Measurements from ENCODE around the gene CCDC188.
A peak's percentile ranks its signal among the peaks of the same experiment; 100 is the strongest.

CCDC188 gene

DNA sequence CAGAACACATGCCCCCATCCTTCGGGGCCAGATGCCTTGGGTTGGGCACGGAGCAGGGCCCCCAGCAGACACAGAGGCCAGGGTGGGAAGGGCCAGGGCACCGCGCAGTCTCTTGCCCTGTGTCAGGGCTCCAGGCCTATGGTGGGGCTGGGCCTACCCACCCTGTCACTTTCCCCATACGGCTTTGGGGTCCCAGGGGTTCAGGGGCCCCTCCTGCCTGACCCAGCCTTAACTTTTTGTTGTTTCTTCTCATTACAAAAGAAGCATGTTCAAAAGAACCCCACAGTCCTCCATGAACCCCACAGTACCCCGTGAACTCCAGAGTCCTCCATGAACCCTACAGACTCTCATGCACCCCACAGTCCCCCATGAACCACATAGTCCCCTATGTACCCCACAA, 33.0 kb upstream of the CCDC188 start:
- no peak overlapping the region for H3K4me3 ChIP-seq (ENCODE audit: low read length)
- no peak for DNase-seq (ENCODE audit: low read depth)
- TF ChIP-seq, protein P1, sequence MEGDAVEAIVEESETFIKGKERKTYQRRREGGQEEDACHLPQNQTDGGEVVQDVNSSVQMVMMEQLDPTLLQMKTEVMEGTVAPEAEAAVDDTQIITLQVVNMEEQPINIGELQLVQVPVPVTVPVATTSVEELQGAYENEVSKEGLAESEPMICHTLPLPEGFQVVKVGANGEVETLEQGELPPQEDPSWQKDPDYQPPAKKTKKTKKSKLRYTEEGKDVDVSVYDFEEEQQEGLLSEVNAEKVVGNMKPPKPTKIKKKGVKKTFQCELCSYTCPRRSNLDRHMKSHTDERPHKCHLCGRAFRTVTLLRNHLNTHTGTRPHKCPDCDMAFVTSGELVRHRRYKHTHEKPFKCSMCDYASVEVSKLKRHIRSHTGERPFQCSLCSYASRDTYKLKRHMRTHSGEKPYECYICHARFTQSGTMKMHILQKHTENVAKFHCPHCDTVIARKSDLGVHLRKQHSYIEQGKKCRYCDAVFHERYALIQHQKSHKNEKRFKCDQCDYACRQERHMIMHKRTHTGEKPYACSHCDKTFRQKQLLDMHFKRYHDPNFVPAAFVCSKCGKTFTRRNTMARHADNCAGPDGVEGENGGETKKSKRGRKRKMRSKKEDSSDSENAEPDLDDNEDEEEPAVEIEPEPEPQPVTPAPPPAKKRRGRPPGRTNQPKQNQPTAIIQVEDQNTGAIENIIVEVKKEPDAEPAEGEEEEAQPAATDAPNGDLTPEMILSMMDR (conservative IDR thresholded peaks at IDR 0.05; ENCODE audit: low read depth, low read length): no peak

DNA sequence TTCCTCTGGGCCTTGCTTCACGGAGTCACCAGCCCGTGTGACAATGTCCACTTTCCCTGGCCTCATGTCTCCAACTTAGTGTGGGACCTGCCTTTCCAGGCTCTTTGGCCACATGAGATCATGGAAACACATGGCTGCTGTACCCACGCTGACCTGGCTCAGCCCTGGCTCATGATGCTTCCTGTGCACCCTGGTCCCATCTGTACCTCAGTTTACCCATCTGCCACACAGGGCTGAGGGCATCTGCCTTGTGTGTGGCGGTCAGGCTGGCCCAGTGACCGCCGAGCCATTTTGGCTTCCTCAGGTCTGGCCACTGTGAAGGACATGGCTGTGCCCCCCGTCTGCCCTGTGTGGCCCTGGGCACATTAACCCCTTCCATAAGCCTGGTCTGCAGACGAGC, 32.2 kb upstream of the CCDC188 start:
- H3K4me3 ChIP-seq (ENCODE audit: low read length): no peak overlapping the region
- no peak for DNase-seq (ENCODE audit: low read depth)
- TF ChIP-seq, protein P1 (conservative IDR thresholded peaks at IDR 0.05; ENCODE audit: low read depth, low read length): no peak

DNA sequence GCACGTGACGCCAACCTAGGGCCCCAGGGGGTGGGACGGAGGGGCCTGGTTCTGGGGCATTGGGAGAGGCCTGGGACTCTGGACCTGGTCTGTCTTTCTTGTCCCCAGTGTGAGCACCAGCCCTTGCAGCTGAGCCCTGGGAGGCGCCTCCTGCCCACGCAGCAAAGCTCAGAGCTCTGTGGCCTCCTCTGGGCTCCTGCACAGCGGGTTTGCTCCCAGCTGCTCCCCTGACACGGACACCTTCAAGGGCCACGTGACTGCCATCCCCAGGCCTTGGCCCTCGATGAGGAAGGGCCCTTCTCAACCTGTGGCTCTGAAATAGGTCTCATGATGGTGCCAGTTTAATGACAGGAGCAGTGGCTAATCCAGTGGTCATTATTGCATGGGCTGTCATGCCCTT, 31.5 kb upstream of the CCDC188 start:
- no peak for DNase-seq (ENCODE audit: low read depth)
- TF ChIP-seq, protein P1 (conservative IDR thresholded peaks at IDR 0.05; ENCODE audit: low read depth, low read length): no peak
- no peak overlapping the region for H3K4me3 ChIP-seq (ENCODE audit: low read length)

DNA sequence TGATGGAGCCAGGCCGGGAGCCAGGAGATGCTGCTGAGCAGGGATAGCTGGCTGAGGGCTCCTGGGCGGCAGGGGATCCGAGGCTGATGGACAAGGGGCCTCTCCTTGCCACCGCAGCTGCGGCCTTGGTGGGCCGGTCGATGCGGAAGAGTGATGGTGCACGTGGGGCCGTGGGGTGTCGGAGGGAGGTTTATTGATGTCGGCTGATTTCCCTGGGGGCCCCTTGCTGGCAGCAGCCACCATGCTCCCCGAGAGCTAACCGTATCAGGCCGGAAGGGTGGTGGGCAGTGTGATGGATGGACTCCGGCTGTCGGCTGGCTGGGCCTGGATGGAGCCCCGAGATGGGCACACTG, 31.0 kb upstream of the CCDC188 start:
- TF ChIP-seq, protein P1 (conservative IDR thresholded peaks at IDR 0.05; ENCODE audit: low read depth, low read length): no peak
- DNase-seq (ENCODE audit: low read depth): no peak
- H3K4me3 ChIP-seq (ENCODE audit: low read length): no peak overlapping the region

DNA sequence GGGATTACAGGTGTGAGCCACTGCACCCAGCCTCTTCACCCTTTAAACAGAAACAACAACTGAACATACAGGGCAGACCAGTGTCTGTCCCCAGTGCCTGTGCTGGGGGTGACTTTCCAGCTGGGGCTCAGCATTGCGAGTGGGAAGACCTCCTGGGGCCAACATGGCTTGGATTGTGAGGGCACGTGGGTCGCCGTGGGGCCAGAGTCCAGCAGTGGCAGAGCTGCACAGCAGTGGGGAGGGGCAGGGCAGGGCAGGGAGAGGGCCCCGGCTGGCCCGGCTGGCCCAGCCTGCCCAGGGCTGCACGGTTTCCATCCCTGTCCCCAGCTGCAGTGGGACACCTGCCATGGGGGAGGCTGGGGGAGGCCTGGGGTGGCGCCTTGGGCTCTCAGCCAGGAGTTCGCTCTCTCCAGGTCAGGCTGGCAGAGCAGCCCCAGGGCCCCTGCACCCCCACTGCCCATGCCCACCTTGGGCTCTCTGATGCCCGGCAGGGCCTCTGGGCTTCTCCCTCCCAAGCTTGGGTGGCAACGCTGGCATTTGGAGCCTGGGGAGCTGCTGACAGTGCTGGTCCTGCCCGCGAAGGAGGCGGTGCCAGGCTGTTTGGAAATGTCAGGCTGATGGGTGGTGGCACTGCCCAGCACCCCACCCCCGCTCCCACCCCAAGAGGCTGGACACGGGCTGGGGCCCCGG, 30.5 kb upstream of the CCDC188 start:
- TF ChIP-seq, protein P1 (conservative IDR thresholded peaks at IDR 0.05; ENCODE audit: low read depth, low read length): no peak
- H3K4me3 ChIP-seq (ENCODE audit: low read length): no peak overlapping the region
- DNase-seq (ENCODE audit: low read depth): no peak

DNA sequence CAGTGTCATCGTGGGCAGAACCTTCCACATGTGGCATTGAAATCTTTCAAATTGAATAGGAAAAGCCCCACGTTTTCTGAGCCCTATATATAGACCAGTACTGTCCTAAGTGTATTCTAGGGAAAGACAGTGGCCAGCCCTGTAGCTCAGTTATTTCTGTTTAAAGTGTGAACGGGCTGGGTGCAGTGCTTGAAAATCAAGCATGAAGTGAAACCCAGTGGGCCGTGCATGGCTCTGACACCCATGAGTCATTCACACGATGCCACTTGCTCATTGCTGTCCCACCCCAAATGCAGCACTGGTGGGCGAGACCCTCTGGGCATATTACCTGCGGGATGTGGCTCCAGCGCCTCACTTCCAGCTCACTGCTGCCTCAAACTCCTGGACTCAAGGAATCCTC, 29.8 kb upstream of the CCDC188 start:
- no peak overlapping the region for H3K4me3 ChIP-seq (ENCODE audit: low read length)
- TF ChIP-seq, protein P1 (conservative IDR thresholded peaks at IDR 0.05; ENCODE audit: low read depth, low read length): no peak
- no peak for DNase-seq (ENCODE audit: low read depth)

DNA sequence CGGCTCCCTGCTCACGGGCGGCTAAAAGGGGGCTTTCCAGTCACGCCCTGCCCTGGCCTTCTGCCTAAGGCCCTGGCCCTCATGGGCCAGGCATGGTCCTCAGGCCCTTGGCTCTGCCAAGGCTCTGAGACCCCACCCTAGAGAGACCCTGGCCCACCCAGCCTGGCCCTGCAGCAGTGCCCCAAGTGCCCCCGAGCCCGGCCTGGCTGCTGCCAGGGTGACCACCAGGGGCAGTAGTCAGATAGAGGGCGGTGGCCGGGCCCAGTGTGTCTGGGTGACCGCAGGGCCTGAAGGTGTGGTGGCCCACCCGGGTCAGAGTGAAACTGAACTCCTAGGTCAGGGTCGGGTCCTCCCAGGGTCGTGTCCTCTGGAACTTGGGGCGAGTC, 29.4 kb upstream of the CCDC188 start:
- H3K4me3 ChIP-seq (ENCODE audit: low read length): no peak overlapping the region
- no peak for DNase-seq (ENCODE audit: low read depth)
- TF ChIP-seq, protein P1 (conservative IDR thresholded peaks at IDR 0.05; ENCODE audit: low read depth, low read length): peak; percentile 52
